NCI-H2227 (cell line): ENCODE data around the gene HMCN1.
"Not testable (repeated sequence)": the region's sequence is repeated elsewhere in the genome, so short reads cannot be mapped to it uniquely, and the experiment has no call there.

ENCODE experiments used
- DNase-seq: peaks from one replicate; lab custom pipeline; 2025; ENCODE audit not compliant: unreplicated experiment; lab: John Stamatoyannopoulos, UW

The HMCN1 gene

DNA sequence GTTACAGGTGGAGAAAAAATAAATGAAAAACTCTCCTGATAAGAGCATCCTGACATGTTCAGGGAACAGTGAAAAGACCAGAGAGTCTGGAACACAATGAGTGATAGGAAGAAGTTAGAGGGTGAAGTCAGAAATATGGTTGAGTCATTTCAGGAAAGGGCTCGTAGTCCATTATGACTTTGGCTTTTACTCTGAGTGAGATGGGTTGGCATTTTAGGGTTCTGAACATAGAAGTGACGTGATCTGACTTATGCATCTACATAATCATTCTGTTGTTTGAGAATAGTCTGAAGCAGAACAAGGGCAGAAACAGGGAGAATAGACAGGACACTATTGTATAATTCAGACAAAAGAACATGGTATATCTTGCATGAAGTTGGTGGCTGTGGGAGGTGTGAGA, 5.8 kb downstream of the HMCN1 start:
- no peak for DNase-seq

DNA sequence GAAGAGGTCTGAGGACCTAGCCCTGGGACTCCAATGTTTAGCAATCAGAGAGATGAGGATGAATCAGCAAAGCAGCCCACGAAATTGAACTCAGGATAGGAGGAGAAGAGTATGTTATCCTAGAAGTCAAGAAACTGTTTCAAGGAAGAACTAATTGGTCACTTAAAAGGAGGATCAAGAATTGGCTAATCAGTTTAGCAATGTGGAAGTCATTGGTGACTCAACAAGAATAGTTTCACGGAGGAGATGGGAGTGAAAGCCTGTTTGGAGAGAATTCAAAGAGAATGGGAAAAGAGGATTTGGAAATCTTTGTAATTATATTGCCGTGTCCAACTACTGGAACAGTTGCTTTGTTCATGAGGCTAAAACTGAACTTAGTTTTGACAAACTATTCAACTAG, 7.4 kb downstream of the HMCN1 start:
- DNase-seq = no peak

DNA sequence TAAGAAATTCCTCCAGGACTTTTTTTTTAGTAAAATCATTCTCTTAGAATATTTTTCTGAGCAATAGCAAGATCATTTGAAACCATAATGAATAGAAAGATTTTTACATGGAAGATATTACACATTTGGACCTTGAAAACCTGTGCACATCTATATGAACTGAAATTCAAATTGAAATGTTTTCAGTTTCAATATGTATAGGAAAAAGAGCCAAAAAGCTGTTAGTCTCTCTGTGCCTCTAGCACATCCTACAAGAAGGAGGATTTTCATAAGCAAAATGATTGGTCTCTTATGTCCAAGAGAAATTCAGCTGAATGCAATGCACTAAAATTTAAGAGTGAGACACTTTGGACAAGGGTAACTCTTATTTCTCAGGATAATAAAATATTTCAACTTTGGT, 8.2 kb downstream of the HMCN1 start:
- DNase-seq = no peak

DNA sequence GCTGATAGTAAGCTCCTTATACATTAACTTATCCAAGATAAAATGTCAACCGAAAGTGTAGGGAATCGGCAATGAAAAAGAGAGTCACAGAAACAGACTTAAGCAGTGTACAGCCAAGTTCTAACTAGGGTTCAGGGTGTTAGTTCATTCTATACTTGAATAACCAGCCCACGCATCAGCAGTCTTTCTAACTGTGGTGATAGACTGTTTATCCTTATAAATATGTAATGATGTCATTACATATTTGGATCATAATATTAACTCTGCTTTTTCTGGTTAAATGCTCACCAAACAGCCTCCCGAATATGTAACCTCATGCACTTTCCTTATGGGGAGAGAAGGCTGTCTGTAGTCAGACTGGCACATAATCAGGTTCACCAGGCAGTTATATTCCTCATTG, 11.0 kb downstream of the HMCN1 start:
- no peak for DNase-seq

DNA sequence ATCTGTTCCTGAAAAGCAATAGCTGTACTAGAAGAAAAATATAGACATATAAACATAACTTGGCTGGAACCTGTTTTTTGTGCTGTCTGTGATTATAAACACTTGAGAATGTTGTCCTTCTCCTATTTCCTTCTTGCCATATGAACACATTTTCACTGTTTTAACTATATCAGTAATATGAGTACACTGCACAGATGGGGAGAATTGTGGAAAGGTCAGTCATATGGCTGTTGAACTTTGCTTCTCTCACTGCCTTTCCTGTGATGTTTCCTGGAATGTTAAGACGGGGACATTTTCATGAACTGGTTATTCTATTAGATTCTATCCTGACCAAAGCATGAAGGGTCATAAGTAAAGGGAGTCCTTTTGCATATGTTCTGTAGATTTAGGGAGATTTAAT, 24.9 kb downstream of the HMCN1 start:
- DNase-seq = no peak

DNA sequence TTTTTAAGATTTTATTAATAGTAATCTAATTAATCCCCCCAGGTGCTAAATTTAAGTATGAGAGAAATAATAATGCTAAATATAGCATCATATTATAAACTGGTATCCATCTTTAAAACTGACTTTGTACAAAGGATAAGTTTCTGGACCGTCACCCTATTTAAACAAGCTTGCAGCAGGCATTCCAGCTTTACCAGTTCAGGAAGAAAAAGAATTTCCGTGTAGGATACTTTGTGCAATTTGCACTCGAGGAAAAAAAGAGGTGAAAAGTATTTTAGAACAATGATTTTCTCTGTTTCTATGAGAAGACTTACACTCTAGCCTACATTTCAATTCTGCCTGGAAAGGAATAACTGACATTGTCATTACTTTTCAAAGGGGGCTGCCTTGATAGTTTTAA, 27.6 kb downstream of the HMCN1 start:
- DNase-seq = no peak

DNA sequence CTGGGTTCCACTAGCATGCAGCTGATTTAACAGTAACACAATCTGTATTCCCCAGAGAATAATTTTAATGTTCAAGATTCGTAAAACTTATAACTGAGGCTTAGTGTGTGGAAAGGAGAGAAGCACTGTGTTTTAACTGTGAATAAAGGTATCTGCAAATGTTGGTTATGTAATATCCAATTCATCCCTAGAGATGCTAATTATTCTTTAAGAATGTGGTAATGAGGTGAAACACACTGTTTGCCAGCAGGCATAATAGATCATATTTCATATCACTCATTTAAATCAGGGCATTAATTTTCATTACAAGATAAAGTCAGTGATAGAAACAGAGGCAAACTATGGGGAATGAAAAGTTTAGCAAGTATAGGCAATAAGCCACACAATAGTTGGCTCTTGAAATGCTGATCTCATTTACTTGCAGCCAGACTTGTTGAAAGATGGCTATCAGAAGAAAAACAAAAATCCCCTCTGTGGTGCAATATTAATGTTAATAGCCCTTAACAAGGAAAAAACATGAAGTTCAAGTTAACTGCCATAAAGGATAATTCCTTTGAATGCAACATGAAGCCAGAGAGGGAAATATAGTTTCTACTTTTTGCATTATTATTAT, 33.4 kb downstream of the HMCN1 start:
- DNase-seq = no peak

DNA sequence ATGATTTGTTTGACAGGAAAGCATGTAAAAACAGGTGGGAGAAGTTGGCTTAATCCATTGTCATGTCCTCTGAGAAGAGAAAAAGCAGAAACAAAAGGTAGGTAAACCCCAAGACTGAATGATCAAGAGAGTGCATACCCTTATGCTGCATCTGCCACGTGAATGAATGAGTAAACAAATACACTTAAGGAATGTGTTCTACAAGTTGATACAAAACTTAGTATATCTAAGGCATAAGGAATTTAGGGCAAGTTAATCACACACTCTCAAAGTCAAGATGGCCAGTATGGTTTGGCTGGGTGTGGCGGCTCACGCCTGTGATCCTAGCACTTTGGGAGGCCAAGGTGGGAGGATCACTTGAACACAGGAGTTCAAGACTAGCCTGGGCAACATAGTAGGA, 34.2 kb downstream of the HMCN1 start:
- DNase-seq = no peak

DNA sequence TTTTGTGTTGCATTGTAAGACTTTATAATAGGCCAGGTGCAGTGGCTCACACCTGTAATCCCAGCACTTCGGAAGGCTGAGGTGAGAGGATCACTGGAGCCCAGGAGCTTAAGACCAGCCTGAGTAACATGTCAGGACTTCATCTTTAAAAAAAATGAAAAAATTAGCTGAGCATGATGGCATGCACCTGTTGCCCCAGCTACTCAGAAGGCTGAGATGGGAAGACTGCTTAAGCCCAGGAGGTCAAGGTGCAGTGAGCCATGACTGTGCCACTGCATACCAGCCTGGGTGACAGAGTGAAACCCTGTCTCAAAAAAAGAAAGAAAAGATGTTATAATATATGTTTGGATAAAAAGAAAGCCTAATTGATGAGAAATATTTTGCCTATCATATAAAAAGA, 34.9 kb downstream of the HMCN1 start:
- no peak for DNase-seq

DNA sequence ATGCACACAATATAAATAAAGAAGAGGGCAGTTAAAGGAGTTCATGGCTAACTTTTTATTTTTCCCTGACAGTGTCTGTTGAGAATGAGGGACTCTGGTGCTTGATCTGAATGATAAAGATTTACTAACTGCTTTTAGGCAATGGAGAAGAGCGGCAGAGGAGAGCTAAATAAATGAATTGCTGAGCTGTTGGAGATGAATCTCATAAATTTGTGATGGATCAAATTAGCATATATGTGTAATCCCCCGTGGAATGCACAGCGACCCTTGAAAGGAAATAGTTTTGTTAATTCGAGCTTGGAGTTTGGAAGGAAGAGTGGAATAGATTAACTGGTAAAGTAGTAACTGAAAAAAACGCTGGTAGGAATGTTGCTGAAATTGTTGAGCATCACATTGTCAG, 40.2 kb downstream of the HMCN1 start:
- no peak for DNase-seq

DNA sequence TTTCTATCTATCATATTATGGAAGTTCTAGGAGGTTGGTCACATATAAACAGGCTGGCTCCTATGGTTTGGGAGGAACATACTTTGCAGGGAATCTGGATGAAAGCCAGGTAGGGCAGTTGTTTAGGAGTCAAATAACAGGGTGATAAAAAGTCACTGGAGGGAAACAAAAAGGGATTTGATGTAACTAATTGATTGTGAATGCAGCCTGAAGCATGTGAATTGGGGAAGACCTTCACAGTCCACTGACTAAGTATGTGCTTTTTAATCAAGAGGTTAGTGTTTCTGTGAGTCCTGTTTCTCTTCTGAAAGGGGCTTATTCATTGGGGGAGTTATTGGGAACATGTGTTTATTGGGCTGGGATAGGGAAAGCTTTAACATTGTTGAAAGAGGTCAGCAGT, 41.3 kb downstream of the HMCN1 start:
- no peak for DNase-seq

DNA sequence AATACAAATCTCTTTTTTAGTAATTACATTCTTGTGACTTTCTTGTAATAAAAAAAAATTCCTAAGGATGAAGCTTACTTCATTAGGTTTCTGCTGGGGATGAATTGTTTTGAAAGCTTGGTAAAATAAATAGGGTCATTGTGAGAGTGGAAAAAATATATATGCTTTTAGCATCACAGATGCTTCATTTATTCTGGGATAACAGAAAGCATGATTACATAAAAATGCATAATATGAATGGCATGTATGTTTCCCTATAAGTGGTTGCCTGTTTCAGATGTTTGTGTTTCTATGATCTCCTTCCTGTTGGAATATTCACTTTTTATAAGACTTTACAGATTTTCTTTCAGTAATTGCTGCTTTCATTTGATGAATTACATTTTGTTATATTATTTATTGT, 42.3 kb downstream of the HMCN1 start:
- no peak for DNase-seq

DNA sequence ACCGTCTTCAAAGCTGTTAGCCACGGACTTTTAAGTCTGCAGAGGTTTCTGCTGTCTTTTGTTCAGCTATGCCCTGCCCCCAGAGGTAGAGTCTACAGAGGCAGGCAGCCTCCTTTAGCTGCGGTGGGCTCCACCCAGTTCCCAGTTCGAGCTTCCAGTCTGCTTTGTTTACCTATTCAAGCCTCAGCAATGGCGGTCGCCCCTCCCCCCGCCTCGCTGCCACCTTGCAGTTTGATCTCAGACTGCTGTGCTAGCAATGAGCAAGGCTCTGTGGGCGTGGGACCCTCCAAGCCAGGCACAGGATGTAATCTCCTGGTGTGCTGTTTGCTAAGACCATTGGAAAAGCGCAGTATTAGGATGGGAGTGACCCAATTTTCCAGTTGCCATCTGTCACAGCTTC, 49.7 kb downstream of the HMCN1 start:
- DNase-seq = not testable (repeated sequence)

DNA sequence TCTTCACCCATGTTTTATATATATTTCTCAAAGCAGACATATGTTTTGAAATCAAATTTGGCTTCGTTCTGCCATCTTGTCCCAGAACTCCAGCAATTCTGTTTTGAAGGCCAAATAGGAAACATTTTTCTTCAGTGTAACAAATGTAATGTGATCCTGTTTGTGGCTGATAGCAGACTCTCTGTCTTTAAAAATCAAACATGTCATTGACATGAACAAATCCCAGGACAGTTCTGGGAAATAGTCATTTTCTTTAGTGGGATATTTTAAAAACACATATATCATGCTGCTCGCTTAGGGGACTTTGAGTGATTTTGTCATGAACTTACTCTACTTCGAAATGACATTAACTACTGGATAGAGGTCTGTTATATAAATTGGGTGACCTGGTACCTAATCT, 51.4 kb downstream of the HMCN1 start:
- DNase-seq = no peak

DNA sequence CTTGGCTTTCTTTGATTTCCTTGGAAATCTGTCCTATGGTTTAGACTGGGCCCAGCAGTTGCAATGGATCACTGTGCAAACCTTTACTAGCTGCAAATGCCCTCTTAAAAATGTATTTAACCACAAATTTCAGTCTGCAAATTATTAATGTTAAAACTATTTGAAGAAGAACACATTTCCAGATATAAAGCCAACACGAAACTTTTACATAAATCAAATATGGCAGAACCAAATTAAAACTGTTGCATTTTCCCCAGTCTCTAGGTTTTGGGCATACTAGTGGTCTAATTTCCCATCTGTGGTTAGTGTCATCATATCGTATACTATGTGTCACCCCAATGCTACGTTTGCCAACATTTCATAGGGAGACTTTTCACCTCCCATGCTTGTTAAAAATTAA, 52.3 kb downstream of the HMCN1 start:
- no peak for DNase-seq

DNA sequence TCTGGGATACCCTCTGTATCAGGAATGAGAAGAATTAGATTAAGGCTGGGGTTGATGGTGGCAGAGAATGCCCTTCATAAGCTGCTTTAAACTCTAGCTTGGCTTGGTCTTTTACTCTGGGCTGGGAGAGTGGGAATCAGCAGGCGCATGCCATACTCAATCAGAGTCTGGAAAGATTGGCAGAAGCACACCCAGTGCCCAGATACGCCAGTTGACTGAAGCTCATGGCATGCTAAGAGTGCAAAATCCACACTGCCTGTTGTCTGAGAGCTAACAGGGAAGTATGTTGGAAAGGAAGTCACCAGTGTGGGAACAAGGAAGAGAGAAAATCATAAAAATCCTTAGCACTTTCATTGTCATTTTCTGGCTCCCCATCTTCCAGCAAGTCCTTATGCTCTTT, 53.0 kb downstream of the HMCN1 start:
- DNase-seq = no peak

DNA sequence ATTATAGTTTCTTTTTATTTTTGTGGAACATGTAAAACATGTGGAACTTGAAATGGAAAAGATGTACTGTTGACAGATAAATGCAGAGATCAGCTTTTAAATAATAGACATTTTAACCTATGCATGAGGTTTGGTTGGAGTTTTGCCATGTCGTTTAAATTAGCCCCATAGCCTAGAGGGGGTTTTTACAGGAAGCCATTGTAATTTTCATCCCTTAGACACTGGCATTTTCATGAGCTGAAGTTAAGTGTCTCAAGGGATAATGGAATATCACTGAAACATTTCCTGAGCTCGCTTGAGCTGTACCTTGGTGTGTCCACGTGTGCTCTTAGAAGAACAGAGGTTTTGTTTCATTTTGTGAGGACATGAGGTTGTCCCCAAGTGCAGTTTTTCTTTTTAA, 54.2 kb downstream of the HMCN1 start:
- DNase-seq = no peak

DNA sequence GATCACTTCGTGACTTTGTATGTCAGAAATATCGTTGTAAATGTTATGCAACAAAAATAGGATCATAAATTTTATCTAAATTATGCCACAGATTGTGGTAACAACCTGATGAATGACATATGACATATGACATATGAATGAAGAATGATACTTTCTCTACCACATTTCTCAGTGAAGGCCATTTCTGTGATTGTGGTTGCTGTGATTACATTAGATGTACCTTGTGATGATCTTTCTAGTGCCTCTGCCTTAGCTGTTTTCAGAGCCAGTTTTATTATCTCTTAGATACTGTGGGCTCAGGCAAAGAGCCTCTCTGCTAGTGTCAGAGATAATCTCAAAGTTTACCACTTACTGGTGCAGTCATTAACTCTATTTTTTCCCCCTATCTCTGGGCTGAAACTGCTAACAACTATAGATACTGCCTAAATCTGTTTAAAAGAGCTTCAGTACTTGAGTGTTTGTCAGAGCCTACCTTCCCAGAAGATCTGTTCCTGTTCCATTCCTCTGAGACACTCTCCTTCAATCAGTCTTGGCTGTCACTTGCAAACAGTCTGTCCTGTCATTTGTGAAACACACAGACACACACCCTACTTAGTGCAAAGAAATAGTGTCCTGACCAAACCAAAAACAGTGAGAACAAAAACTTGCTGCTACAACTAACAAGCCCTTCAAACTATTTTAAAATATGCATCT, 55.5 kb downstream of the HMCN1 start:
- DNase-seq = no peak

DNA sequence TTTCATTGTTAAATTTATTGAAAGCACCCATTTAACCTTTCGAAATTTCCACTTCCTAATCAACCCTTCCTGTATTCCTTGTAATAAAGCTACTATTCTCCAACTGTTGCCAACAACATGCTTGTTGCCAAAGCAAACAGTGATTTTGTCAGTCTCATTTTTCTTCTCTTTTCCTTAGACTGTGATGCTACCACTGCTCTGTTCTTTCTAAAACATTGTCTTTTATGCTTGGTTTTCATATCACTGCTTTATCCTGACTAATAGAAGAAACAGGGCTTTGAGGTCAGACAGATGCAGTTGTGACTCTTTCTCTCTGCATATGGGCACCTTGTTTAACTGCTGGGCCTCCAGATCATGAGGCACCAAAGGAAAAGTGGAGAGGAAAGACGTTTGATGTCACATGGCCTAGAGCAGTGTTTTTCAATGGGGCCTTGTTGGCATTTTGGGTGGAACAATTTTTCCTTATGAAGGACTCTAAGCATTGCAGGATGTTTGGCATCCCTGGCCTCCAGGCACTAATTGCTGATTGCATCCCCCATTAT, 56.1 kb downstream of the HMCN1 start:
- no peak for DNase-seq

DNA sequence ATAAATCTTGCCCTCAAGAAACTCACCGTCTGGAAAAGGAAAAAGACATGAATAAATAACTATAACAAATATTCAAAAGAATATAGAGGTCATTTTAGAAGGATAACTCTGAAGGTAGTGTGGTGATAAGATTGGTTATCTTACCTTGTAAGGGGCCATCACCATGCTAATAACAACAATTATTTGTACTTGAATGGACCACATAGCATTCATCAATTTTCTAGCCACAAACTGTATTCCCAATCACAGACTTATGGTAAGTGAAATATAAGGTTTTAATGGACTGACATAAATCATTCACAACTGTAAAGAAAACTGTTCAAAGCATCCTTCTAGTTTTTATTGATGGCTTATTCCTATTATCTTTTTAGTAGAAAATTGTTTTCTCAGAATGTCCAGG, 57.8 kb downstream of the HMCN1 start:
- no peak for DNase-seq

DNA sequence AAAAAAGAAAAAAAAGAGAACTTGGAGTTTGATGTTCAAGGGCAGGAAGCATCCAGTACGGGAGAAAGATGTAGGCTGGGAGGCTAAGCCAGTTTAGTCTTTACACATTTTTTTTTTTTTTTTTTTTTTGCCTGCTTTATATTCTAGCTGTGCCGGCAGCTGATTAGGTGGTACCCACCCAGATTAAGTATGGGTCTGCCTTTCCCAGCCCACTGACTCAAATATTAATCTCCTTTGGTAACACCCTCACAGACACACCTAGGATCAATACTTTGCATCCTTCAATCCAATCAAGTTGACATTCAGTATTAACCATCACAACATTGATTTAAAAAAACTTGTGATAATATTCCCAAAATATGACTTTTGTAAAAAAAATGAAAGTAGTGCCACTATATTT, 60.3 kb downstream of the HMCN1 start:
- DNase-seq = not testable (repeated sequence)

DNA sequence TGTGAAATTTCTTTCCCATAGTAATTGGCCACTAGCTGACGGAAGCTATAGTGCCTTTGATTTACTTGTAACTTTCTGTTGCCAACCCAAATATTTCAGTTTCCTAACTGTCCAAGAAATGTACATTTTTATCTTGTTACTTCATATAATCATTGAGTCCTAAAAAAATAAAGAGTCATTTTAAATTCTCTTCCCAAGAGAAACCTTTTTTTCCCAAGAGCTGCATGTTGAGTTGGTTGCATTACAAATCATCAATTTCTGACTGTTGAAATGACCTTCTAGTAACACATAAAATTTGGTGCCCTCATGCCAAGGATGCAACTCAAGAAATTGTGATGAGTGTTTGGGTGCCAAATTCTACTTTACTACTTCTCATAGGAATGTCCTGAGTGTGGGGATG, 61.0 kb downstream of the HMCN1 start:
- no peak for DNase-seq

DNA sequence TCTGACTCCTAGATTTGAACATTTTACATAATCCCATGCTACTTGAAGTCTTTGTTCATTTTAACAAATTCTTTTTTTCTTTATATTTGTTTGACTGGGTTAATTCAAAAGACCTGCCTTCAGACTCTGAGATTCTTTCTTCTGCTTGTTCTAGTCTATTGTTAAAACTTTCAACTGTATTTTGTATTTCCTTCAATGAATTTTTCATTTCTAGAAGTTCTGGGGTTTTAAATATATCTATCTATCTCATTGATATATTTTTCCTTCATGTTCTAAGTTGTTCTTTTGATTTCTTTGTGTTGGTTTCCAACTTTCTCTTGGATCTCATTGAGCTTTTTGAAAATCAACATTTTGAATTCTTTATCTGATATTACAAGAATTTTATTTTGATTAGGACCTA, 64.3 kb downstream of the HMCN1 start:
- no peak for DNase-seq
